Measurements from ENCODE around the gene SLC5A5. TPM values are rescaled to one million over a fixed set of nuclear protein-coding genes. Genes with fewer than 3 reads are reported as not detected.

Gene SLC5A5
- total RNA-seq, 1 donor from 2014 or later: not detected

GRCh38 chr19:17836530-17836929 is 35.2 kb upstream of the SLC5A5 start:
- H3K4me2 ChIP-seq (ENCODE audit: low read length): no peak overlapping the region
- no peak for DNase-seq (ENCODE audit: low read depth)
- no peak overlapping the region for H3K27ac ChIP-seq (ENCODE audit: low read depth, low read length)
- no peaks in the 10 kb centered on the region for H3K4me1 Mint-ChIP-seq (ENCODE audit: low read depth, unreplicated experiment)
- no peaks in the 10 kb centered on the region for H3K9me3 ChIP-seq (ENCODE audit: insufficient read depth, low read depth, low read length)
- H3K4me3 Mint-ChIP-seq (ENCODE audit: unreplicated experiment): no peak overlapping the region
- H3K9ac ChIP-seq (ENCODE audit: low read length): no peak overlapping the region
- H2AFZ ChIP-seq (ENCODE audit: low read depth, low read length): no peak overlapping the region
- peaks cover 3% of the 10 kb centered on the region for H3K36me3 Mint-ChIP-seq (ENCODE audit: low read depth, unreplicated experiment)
- peak overlapping the region; percentile 50 for H3K27ac Mint-ChIP-seq (ENCODE audit: unreplicated experiment)
- peaks cover 2% of the 10 kb centered on the region for H3K9me3 Mint-ChIP-seq (ENCODE audit: unreplicated experiment)
- no peaks in the 10 kb centered on the region for H3K4me1 ChIP-seq (ENCODE audit: insufficient read depth, low read length)
- no peaks in the 10 kb centered on the region for H4K20me1 ChIP-seq (ENCODE audit: insufficient read depth, low read length)
- no peaks in the 10 kb centered on the region for H3K36me3 ChIP-seq (ENCODE audit: insufficient read depth, low read length)
- no peak for FAIRE-seq
- peaks cover 56% of the 10 kb centered on the region for H3K27me3 Mint-ChIP-seq (ENCODE audit: low read depth, unreplicated experiment)
- H3K4me3 ChIP-seq (ENCODE audit: insufficient read depth, low read depth, low read length): no peak overlapping the region
- no peaks in the 10 kb centered on the region for H3K79me2 ChIP-seq (ENCODE audit: insufficient read depth, low read length)
- TF ChIP-seq EZH2 (IDR thresholded peaks at IDR 0.05; ENCODE audit: insufficient read depth, low read length) (no peak), CTCF (IDR thresholded peaks at IDR 0.05; ENCODE audit: insufficient read depth, low read depth, low read length) (no peak)
- H3K27me3 ChIP-seq (ENCODE audit: insufficient read depth, low read length): peaks cover 6% of the 10 kb centered on the region

GRCh38 chr19:17837972-17838371 is 33.8 kb upstream of the SLC5A5 start:
- H3K27ac Mint-ChIP-seq (ENCODE audit: unreplicated experiment): no peak overlapping the region
- H3K9ac ChIP-seq (ENCODE audit: low read length): no peak overlapping the region
- DNase-seq (ENCODE audit: low read depth) (no peak), FAIRE-seq (no peak)
- H3K4me3 Mint-ChIP-seq (ENCODE audit: unreplicated experiment): no peak overlapping the region
- H3K36me3 ChIP-seq (ENCODE audit: insufficient read depth, low read length): no peaks in the 10 kb centered on the region
- H3K9me3 Mint-ChIP-seq (ENCODE audit: unreplicated experiment): peaks cover 2% of the 10 kb centered on the region
- no peaks in the 10 kb centered on the region for H3K9me3 ChIP-seq (ENCODE audit: insufficient read depth, low read depth, low read length)
- H3K27ac ChIP-seq (ENCODE audit: low read depth, low read length): no peak overlapping the region
- no peaks in the 10 kb centered on the region for H3K4me1 Mint-ChIP-seq (ENCODE audit: low read depth, unreplicated experiment)
- H3K4me1 ChIP-seq (ENCODE audit: insufficient read depth, low read length): no peaks in the 10 kb centered on the region
- no peaks in the 10 kb centered on the region for H4K20me1 ChIP-seq (ENCODE audit: insufficient read depth, low read length)
- no peaks in the 10 kb centered on the region for H3K27me3 ChIP-seq (ENCODE audit: insufficient read depth, low read length)
- H3K36me3 Mint-ChIP-seq (ENCODE audit: low read depth, unreplicated experiment): peaks cover 3% of the 10 kb centered on the region
- no peak overlapping the region for H3K4me3 ChIP-seq (ENCODE audit: insufficient read depth, low read depth, low read length)
- no peak overlapping the region for H3K4me2 ChIP-seq (ENCODE audit: low read length)
- no peak overlapping the region for H2AFZ ChIP-seq (ENCODE audit: low read depth, low read length)
- no peaks in the 10 kb centered on the region for H3K79me2 ChIP-seq (ENCODE audit: insufficient read depth, low read length)
- peaks cover 51% of the 10 kb centered on the region for H3K27me3 Mint-ChIP-seq (ENCODE audit: low read depth, unreplicated experiment)
- TF ChIP-seq CTCF (IDR thresholded peaks at IDR 0.05; ENCODE audit: insufficient read depth, low read depth, low read length) (no peak), EZH2 (IDR thresholded peaks at IDR 0.05; ENCODE audit: insufficient read depth, low read length) (no peak)

GRCh38 chr19:17840019-17840418 is 31.7 kb upstream of the SLC5A5 start:
- H2AFZ ChIP-seq (ENCODE audit: low read depth, low read length): no peak overlapping the region
- H4K20me1 ChIP-seq (ENCODE audit: insufficient read depth, low read length): no peaks in the 10 kb centered on the region
- DNase-seq (ENCODE audit: low read depth): no peak
- no peak overlapping the region for H3K4me2 ChIP-seq (ENCODE audit: low read length)
- H3K4me1 ChIP-seq (ENCODE audit: insufficient read depth, low read length): no peaks in the 10 kb centered on the region
- no peaks in the 10 kb centered on the region for H3K27me3 ChIP-seq (ENCODE audit: insufficient read depth, low read length)
- no peak overlapping the region for H3K4me3 Mint-ChIP-seq (ENCODE audit: unreplicated experiment)
- H3K4me3 ChIP-seq (ENCODE audit: insufficient read depth, low read depth, low read length): no peak overlapping the region
- H3K36me3 ChIP-seq (ENCODE audit: insufficient read depth, low read length): no peaks in the 10 kb centered on the region
- no peak overlapping the region for H3K27ac Mint-ChIP-seq (ENCODE audit: unreplicated experiment)
- H3K27me3 Mint-ChIP-seq (ENCODE audit: low read depth, unreplicated experiment): peaks cover 52% of the 10 kb centered on the region
- TF ChIP-seq EZH2 (IDR thresholded peaks at IDR 0.05; ENCODE audit: insufficient read depth, low read length): no peak
- TF ChIP-seq CTCF (IDR thresholded peaks at IDR 0.05; ENCODE audit: insufficient read depth, low read depth, low read length): no peak
- no peak overlapping the region for H3K9ac ChIP-seq (ENCODE audit: low read length)
- FAIRE-seq: no peak
- H3K36me3 Mint-ChIP-seq (ENCODE audit: low read depth, unreplicated experiment): peaks cover 3% of the 10 kb centered on the region
- no peaks in the 10 kb centered on the region for H3K9me3 ChIP-seq (ENCODE audit: insufficient read depth, low read depth, low read length)
- no peak overlapping the region for H3K27ac ChIP-seq (ENCODE audit: low read depth, low read length)
- H3K4me1 Mint-ChIP-seq (ENCODE audit: low read depth, unreplicated experiment): no peaks in the 10 kb centered on the region
- no peaks in the 10 kb centered on the region for H3K79me2 ChIP-seq (ENCODE audit: insufficient read depth, low read length)
- H3K9me3 Mint-ChIP-seq (ENCODE audit: unreplicated experiment): peaks cover 2% of the 10 kb centered on the region

Data from astrocyte (in vitro differentiated cells and primary cell).